SK-N-SH (cell line): Measurements from ENCODE around the gene MAB21L3.

Experiments used
- CHD2 ChIP-seq: fragments of 150-350 bp; IDR thresholded peaks from 2 replicates; pipeline ENCODE4 v1.6.1; 2018; ENCODE audit warnings: low read length; ENCODE audit not compliant: partially characterized antibody
- FOXM1 ChIP-seq: IDR thresholded peaks from 2 replicates; pipeline ENCODE4 v1.4.0; 2012; ENCODE audit warnings: low read depth, mild to moderate bottlenecking
- POLR2AphosphoS5 ChIP-seq: IDR thresholded peaks from 2 replicates; pipeline ENCODE4 v1.6.1; 2012; ENCODE audit warnings: low read depth, low read length
- RAD21 ChIP-seq: IDR thresholded peaks from 2 replicates; pipeline ENCODE4 v1.6.1; 2012; ENCODE audit warnings: mild to moderate bottlenecking, low read length
- YY1 ChIP-seq: IDR thresholded peaks from 2 replicates; pipeline ENCODE4 v1.4.0; 2012; ENCODE audit warnings: low read depth, mild to moderate bottlenecking
- TF ChIP-seq, protein P1 (sequence below): fragments of 200-600 bp; sonication (generic); IDR thresholded peaks from 2 replicates; pipeline ENCODE4 v1.6.1; 2017; ENCODE audit warnings: antibody characterized with exemption, mild to moderate bottlenecking, moderate library complexity
- TF ChIP-seq, protein P2 (sequence below): fragments of 150-350 bp; IDR thresholded peaks from 2 replicates; pipeline ENCODE4 v1.6.1; 2017; ENCODE audit warnings: antibody characterized with exemption, low read length, low read depth, borderline replicate concordance
- TF ChIP-seq, protein P3 (sequence below): IDR thresholded peaks from 2 replicates; pipeline ENCODE4 v1.4.0; 2012; ENCODE audit warnings: low read depth

DNA sequence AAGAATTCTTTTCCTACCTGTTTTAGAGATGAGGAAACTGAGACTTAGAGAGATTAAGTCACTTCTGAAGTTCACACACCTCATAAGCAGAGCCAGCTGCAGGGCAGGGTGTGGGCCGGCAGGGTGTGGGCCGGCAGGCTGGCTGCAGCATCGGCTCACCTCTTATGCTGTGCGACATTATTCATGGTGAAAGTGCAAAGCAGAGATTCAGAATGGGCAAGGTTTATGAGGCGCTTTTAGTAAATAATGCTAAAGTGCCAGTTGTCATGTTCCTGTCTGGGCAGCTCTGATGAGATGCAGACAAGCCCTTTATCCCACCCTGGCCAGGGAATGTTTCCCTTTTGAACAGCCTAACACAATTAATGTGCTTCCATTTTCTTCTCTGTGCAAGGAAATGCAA, 14.6 kb downstream of the MAB21L3 start:
- TF ChIP-seq CHD2 (no peak), RAD21 (no peak), POLR2AphosphoS5 (no peak), YY1 (no peak), FOXM1 (no peak)
- TF ChIP-seq, protein P1, sequence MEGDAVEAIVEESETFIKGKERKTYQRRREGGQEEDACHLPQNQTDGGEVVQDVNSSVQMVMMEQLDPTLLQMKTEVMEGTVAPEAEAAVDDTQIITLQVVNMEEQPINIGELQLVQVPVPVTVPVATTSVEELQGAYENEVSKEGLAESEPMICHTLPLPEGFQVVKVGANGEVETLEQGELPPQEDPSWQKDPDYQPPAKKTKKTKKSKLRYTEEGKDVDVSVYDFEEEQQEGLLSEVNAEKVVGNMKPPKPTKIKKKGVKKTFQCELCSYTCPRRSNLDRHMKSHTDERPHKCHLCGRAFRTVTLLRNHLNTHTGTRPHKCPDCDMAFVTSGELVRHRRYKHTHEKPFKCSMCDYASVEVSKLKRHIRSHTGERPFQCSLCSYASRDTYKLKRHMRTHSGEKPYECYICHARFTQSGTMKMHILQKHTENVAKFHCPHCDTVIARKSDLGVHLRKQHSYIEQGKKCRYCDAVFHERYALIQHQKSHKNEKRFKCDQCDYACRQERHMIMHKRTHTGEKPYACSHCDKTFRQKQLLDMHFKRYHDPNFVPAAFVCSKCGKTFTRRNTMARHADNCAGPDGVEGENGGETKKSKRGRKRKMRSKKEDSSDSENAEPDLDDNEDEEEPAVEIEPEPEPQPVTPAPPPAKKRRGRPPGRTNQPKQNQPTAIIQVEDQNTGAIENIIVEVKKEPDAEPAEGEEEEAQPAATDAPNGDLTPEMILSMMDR: no peak
- TF ChIP-seq, protein P2, sequence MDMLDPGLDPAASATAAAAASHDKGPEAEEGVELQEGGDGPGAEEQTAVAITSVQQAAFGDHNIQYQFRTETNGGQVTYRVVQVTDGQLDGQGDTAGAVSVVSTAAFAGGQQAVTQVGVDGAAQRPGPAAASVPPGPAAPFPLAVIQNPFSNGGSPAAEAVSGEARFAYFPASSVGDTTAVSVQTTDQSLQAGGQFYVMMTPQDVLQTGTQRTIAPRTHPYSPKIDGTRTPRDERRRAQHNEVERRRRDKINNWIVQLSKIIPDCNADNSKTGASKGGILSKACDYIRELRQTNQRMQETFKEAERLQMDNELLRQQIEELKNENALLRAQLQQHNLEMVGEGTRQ: no peak
- TF ChIP-seq, protein P3, sequence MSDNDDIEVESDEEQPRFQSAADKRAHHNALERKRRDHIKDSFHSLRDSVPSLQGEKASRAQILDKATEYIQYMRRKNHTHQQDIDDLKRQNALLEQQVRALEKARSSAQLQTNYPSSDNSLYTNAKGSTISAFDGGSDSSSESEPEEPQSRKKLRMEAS: no peak
